Measurements from ENCODE around the gene UBE2D4.

GRCh38 chr7:43942250-43942649 lies 16.0 kb downstream of the UBE2D4 start:
- TF ChIP-seq, protein P1, sequence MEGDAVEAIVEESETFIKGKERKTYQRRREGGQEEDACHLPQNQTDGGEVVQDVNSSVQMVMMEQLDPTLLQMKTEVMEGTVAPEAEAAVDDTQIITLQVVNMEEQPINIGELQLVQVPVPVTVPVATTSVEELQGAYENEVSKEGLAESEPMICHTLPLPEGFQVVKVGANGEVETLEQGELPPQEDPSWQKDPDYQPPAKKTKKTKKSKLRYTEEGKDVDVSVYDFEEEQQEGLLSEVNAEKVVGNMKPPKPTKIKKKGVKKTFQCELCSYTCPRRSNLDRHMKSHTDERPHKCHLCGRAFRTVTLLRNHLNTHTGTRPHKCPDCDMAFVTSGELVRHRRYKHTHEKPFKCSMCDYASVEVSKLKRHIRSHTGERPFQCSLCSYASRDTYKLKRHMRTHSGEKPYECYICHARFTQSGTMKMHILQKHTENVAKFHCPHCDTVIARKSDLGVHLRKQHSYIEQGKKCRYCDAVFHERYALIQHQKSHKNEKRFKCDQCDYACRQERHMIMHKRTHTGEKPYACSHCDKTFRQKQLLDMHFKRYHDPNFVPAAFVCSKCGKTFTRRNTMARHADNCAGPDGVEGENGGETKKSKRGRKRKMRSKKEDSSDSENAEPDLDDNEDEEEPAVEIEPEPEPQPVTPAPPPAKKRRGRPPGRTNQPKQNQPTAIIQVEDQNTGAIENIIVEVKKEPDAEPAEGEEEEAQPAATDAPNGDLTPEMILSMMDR (IDR thresholded peaks at IDR 0.05) = no peak
- TF ChIP-seq POLR2A (IDR thresholded peaks at IDR 0.05) = no peak

Data from heart left ventricle (tissue), 13 donors.